Lower leg skin (tissue), 3 donors: ENCODE data around the gene SPEF1.

Source experiments
- CTCF ChIP-seq, 3 donors: fragments of 450-650 bp; IDR thresholded peaks; one replicate each; pipeline ENCODE4 v1.5.1; 2016; ENCODE audit warnings: antibody characterized with exemption in 3 of 3, mild to moderate bottlenecking in 3 of 3, moderate library complexity in 2 of 3
- POLR2A ChIP-seq, 2 donors: fragments of 450-650 bp; IDR thresholded peaks; one replicate each; pipeline ENCODE4 v1.6.1; 2016 to 2017; ENCODE audit warnings: antibody characterized with exemption in 2 of 2, mild to moderate bottlenecking in 1 of 2, moderate library complexity in 1 of 2

- TF ChIP-seq CTCF (IDR thresholded peaks at IDR 0.05) (no peak), POLR2A (IDR thresholded peaks at IDR 0.05) (no peak)
These were observed 5.5 kb upstream of the SPEF1 start, which contains the start of gene CENPB for GRCh38 chr20:3786665-3787323.
